PC-3 (cell line): ENCODE measurements around the gene IFNGR2. TPM values are rescaled to one million over a fixed set of nuclear protein-coding genes. Genes with fewer than 3 reads are reported as not detected.

ENCODE experiments used
- ATAC-seq: fragments of 200-7000 bp; cut with Tn5 transposase; 2 replicates; pipeline ENCODE4 v1.9.1; 2020; ENCODE audit warnings: mild to moderate bottlenecking, moderate library complexity
- BruUV-seq: library from RNA; stranded (reverse); fragments of 400-500 nt; replicated peaks from 2 replicates; lab custom pipeline; 2021; lab: Mats Ljungman, UMichigan
- CTCF ChIA-PET: fragments of 300-600 bp; sonication (Branson Sonifier 250); formaldehyde crosslinking; loops from one replicate; lab custom pipeline; 2022; ENCODE audit warnings: antibody characterized with exemption; lab: Charles Lee
- POLR2A ChIA-PET: fragments of 300-600 bp; sonication (Branson Sonifier 250); formaldehyde crosslinking; loops from one replicate; lab custom pipeline; 2022; ENCODE audit warnings: antibody characterized with exemption; ENCODE audit not compliant: unreplicated experiment; lab: Charles Lee
- DNase-seq: peaks from one replicate; pipeline ENCODE4 v3.0.0-alpha.2; 2015
- H2AFZ ChIP-seq: fragments of 300-600 bp; sonication (generic); 2 replicates; pipeline ENCODE4 v1.6.0; 2016; ENCODE audit warnings: antibody characterized with exemption, low read length
- H3F3A ChIP-seq: fragments of 300-600 bp; sonication (generic); one replicate; pipeline ENCODE4 v1.6.0; 2017; ENCODE audit warnings: antibody characterized with exemption, low read length, control low read depth, mild to moderate bottlenecking; ENCODE audit not compliant: unreplicated experiment
- H3K27ac ChIP-seq: fragments of 300-600 bp; sonication (generic); 2 replicates; pipeline ENCODE4 v1.5.1; 2016; ENCODE audit warnings: mild to moderate bottlenecking, low read length
- H3K27me3 ChIP-seq: fragments of 300-600 bp; sonication (generic); 2 replicates; pipeline ENCODE4 v1.6.1; 2016; ENCODE audit warnings: low read length, mixed read lengths
- H3K36me3 ChIP-seq: fragments of 300-600 bp; sonication (generic); 2 replicates; pipeline ENCODE4 v1.6.1; 2016; ENCODE audit warnings: low read depth, mixed run types, low read length, mixed read lengths
- H3K4me1 ChIP-seq: fragments of 300-600 bp; sonication (generic); 2 replicates; pipeline ENCODE4 v1.5.1; 2016; ENCODE audit warnings: low read length; ENCODE audit not compliant: insufficient read depth
- H3K4me2 ChIP-seq: fragments of 300-600 bp; sonication (generic); 2 replicates; pipeline ENCODE4 v1.6.0; 2016; ENCODE audit warnings: low read length
- H3K4me3 ChIP-seq: fragments of 300-600 bp; sonication (generic); 2 replicates; pipeline ENCODE4 v1.5.1; 2016; ENCODE audit warnings: mild to moderate bottlenecking, low read length, mixed read lengths
- H3K79me2 ChIP-seq: fragments of 300-600 bp; sonication (generic); 2 replicates; pipeline ENCODE4 v1.6.1; 2017; ENCODE audit warnings: low read length, mixed read lengths
- H3K9ac ChIP-seq: fragments of 300-600 bp; sonication (generic); 2 replicates; pipeline ENCODE4 v1.6.0; 2016; ENCODE audit warnings: mild to moderate bottlenecking, low read length
- H3K9me2 ChIP-seq: fragments of 300-600 bp; sonication (generic); replicated peaks from 2 replicates; pipeline ENCODE4 v1.6.1; 2016; ENCODE audit warnings: mixed run types, low read length, mixed read lengths
- H3K9me3 ChIP-seq: fragments of 300-600 bp; sonication (generic); 2 replicates; pipeline ENCODE4 v1.6.1; 2016; ENCODE audit warnings: low read length, mixed read lengths
- H4K20me1 ChIP-seq: fragments of 300-600 bp; sonication (generic); 2 replicates; pipeline ENCODE4 v1.6.1; 2016; ENCODE audit warnings: low read length, mixed read lengths
- CTCF ChIP-seq: fragments of 300-600 bp; sonication (generic); conservative IDR thresholded peaks from 2 replicates; pipeline ENCODE4 v1.5.1; 2017; ENCODE audit warnings: antibody characterized with exemption, low read depth, mild to moderate bottlenecking, low read length
- EZH2 ChIP-seq: fragments of 300-600 bp; sonication (generic); IDR thresholded peaks from one replicate; pipeline ENCODE4 v1.6.1; 2017; ENCODE audit warnings: antibody characterized with exemption, mild to moderate bottlenecking, low read length; ENCODE audit not compliant: unreplicated experiment
- EZH2phosphoT487 ChIP-seq: fragments of 300-600 bp; sonication (generic); IDR thresholded peaks from 2 replicates; pipeline ENCODE4 v1.6.1; 2018; ENCODE audit warnings: mild to moderate bottlenecking, antibody characterized with exemption, low read length, borderline replicate concordance
- intact Hi-C: fragments of 100-400 bp; cut with micrococcal nuclease; formaldehyde crosslinking; loops from 2 replicates; pipeline ENCODE4 v1.9.0; 2023
- total RNA-seq: library from RNA; depleted of rRNA; stranded (reverse); fragments of >200 nt; gene quantifications from 2 replicates; pipeline ENCODE4 v1.2.3, GENCODE V29; 2014

The IFNGR2 gene
- total RNA-seq, 1 experiment from 2014 or later = 37.8 TPM

GRCh38 chr21:33433001-33433400, 29.8 kb downstream of the IFNGR2 start:
- ATAC-seq = no peak
- Histone ChIP-seq H3F3A (peaks cover 17% of the 10 kb centered on the region), H3K27me3 (no peaks in the 10 kb centered on the region), H4K20me1 (no peaks in the 10 kb centered on the region), H3K4me2 (no peak overlapping the region), H3K4me1 (peaks cover 43% of the 10 kb centered on the region), H3K9ac (no peak overlapping the region), H3K79me2 (no peaks in the 10 kb centered on the region), H3K9me2 (no peaks in the 10 kb centered on the region), H2AFZ (no peak overlapping the region), H3K36me3 (peaks cover 44% of the 10 kb centered on the region), H3K27ac (peak overlapping the region; percentile 97), H3K4me3 (no peak overlapping the region), H3K9me3 (no peaks in the 10 kb centered on the region)
- POLR2A ChIA-PET = no interaction called here
- CTCF ChIA-PET = no interaction called here
- intact Hi-C loops = no loop called here
- no peak for TF ChIP-seq EZH2
- no peak for TF ChIP-seq EZH2phosphoT487
- TF ChIP-seq CTCF = no peak
- BruUV-seq = no TSS peak
- no peak for DNase-seq

- Histone ChIP-seq H3K79me2 (no peaks in the 10 kb centered on the region), H2AFZ (no peak overlapping the region), H3K27me3 (no peaks in the 10 kb centered on the region), H3K9ac (peak overlapping the region; percentile 38), H3K27ac (peak overlapping the region; percentile 97), H3K9me3 (no peaks in the 10 kb centered on the region), H3K4me3 (no peak overlapping the region), H3K4me1 (peaks cover 38% of the 10 kb centered on the region), H3K36me3 (peaks cover 44% of the 10 kb centered on the region), H3F3A (peaks cover 17% of the 10 kb centered on the region), H3K4me2 (peak overlapping the region; percentile 14), H3K9me2 (no peaks in the 10 kb centered on the region), H4K20me1 (no peaks in the 10 kb centered on the region)
- TF ChIP-seq CTCF (no peak), EZH2phosphoT487 (no peak), EZH2 (no peak)
- DNase-seq = no peak
- CTCF ChIA-PET = interaction anchor here (0.9 kb wide), 1 partner anchor 12 kb away, joined by 4 read pairs; no protein-coding TSS in a partner anchor
- POLR2A ChIA-PET = no interaction called here
- intact Hi-C loops = no loop called here
- BruUV-seq = no TSS peak
- ATAC-seq = no peak
Measured at GRCh38 chr21:33433425-33434114, 30.4 kb downstream of the IFNGR2 start.
